Activated CD8-positive, alpha-beta T cell treated with anti-CD3 and anti-CD28 coated beads for 36 hours (primary cell): Measurements from ENCODE around the gene RNPS1. TPM values are rescaled to one million over a fixed set of nuclear protein-coding genes. Genes with fewer than 3 reads are reported as not detected.

Experiments used
- ATAC-seq: fragments of 200-7000 bp; cut with Tn5 transposase; one replicate; pipeline ENCODE4 v1.10.0; 2021; ENCODE audit warnings: mild to moderate bottlenecking, moderate library complexity
- CTCF ChIA-PET: fragments of 350-600 bp; sonication (Branson Sonifier 250); formaldehyde crosslinking; loops from one replicate; lab custom pipeline; 2021; ENCODE audit warnings: antibody characterized with exemption; lab: Charles Lee
- POLR2A ChIA-PET: fragments of 350-600 bp; sonication (Branson Sonifier 250); formaldehyde crosslinking; loops from one replicate; lab custom pipeline; 2021; ENCODE audit warnings: antibody characterized with exemption; lab: Charles Lee
- DNase-seq: peaks from one replicate; pipeline ENCODE4 v3.0.0-alpha.2; 2020
- H3K27ac Mint-ChIP-seq: one replicate; pipeline ENCODE4 v1.8.0; 2021; ENCODE audit warnings: mild to moderate bottlenecking, mixed read lengths
- H3K27me3 Mint-ChIP-seq: one replicate; pipeline ENCODE4 v1.8.0; 2021; ENCODE audit warnings: mixed read lengths
- H3K36me3 Mint-ChIP-seq: one replicate; pipeline ENCODE4 v1.8.0; 2021; ENCODE audit warnings: low read depth, mixed read lengths
- H3K4me1 Mint-ChIP-seq: one replicate; pipeline ENCODE4 v1.8.0; 2021; ENCODE audit warnings: low read depth, mixed read lengths
- H3K4me3 Mint-ChIP-seq: one replicate; pipeline ENCODE4 v1.8.0; 2021; ENCODE audit warnings: mild to moderate bottlenecking, moderate library complexity, mixed read lengths
- H3K9me3 Mint-ChIP-seq: one replicate; pipeline ENCODE4 v1.8.0; 2021; ENCODE audit warnings: mixed read lengths
- CTCF ChIP-seq: fragments of 200-600 bp; IDR thresholded peaks from one replicate; pipeline ENCODE4 v1.8.0; 2022; ENCODE audit warnings: antibody characterized with exemption, mild to moderate bottlenecking
- intact Hi-C: fragments of 100-400 bp; cut with micrococcal nuclease; formaldehyde crosslinking; loops from one replicate; pipeline ENCODE4 v1.10.0; 2022
- microRNA-seq: library from miRNA; unstranded; fragments of <30 nt; microRNA quantifications from one replicate; pipeline ENCODE4 v1.2.0, GENCODE V29; 2022; ENCODE audit warnings: borderline microRNAs expressed, borderline replicate concordance
- total RNA-seq, 2 experiments: library from RNA; stranded (reverse); gene quantifications; one replicate each; pipeline ENCODE4 v1.2.3, GENCODE V29; 2021

RNPS1 gene
- total RNA-seq, 2 experiments from 2014 or later = 334 to 358 TPM

GRCh38 chr16:2205104-2205966, 62.6 kb downstream of the RNPS1 start, which contains the start of gene MLST8:
MLST8 (plus strand) TSS chr16:2205454; CDS start chr16:2206086, 632 bp downstream.
- intact Hi-C loops = no loop called here
- Mint-ChIP-seq H3K36me3 (peaks cover 27% of the 10 kb centered on the region), H3K9me3 (no peaks in the 10 kb centered on the region), H3K27me3 (no peaks in the 10 kb centered on the region), H3K4me1 (peaks cover 17% of the 10 kb centered on the region), H3K4me3 (peak within 1 kb of the TSS; percentile 88), H3K27ac (peak within 1 kb of the TSS; percentile 87)
- peak; percentile 32 for TF ChIP-seq CTCF
- ChIA-PET POLR2A (interaction anchor here (0.9 to 10.2 kb wide), 10 partner anchors 9 to 221 kb away, joined by 3 to 95 read pairs (median 7); partner anchors contain the start of genes CASKIN1, GFER, PGP and TRAF7), CTCF (interaction anchor here (1.3 to 2.0 kb wide), 4 partner anchors 9 to 64 kb away, joined by 3 to 11 read pairs (median 4); partner anchors contain the start of gene PGP)
- peak; percentile 92 for ATAC-seq
- DNase-seq = peak; percentile 85

DNA sequence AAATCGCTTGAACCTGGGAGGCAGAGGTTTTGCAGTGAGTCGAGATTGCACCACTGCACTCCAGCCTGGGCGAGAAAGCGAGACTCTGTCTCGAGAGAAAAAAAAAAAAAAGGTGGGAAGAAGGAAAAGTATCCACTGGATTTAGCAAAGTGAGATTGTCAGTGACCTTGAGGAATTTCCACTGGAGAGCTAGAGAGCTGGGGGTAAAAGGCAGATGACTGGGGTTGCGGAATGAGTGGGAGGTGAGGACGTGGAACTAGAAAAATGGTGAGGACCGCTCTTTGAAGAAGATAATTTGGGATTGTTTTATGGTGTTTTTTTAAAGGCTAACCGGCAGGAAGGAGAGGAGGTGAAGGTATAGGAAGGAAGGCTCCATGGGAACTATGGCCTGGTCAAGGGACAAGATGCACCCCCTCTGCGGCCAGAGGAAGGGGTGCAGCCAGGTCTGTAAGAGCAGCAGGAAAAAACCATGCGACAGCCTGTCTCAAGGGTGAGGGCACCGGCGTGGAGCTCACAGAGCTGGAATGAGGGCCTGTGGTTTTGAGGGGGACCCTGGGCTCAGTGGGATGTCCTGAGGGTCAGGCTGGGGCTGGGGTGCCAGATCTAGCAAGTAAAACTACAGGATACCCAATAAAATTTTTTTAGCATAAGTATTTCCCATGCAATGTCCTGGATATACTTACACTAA, 63.4 kb downstream of the RNPS1 start:
- no peak for TF ChIP-seq CTCF
- Mint-ChIP-seq H3K9me3 (no peaks in the 10 kb centered on the region), H3K27ac (peak overlapping the region; percentile 69), H3K27me3 (no peaks in the 10 kb centered on the region), H3K4me3 (peak overlapping the region; percentile 88), H3K36me3 (peaks cover 27% of the 10 kb centered on the region), H3K4me1 (peaks cover 17% of the 10 kb centered on the region)
- CTCF ChIA-PET = interaction anchor here (2.0 kb wide), 1 partner anchor 10 kb away, joined by 11 read pairs; no protein-coding TSS in a partner anchor
- intact Hi-C loops = no loop called here
- peak; percentile 0 for ATAC-seq
- POLR2A ChIA-PET = interaction anchor here (0.6 to 10.2 kb wide), 9 partner anchors 9 to 824 kb away, joined by 3 to 95 read pairs (median 5); partner anchors contain the start of genes ECI1 and TRAF7
- DNase-seq = no peak

Small RNA genes lying within 50 kb of the gene (microRNA-seq; reads per million reads assigned to microRNA genes)
- gene MIR3677 (not detected), gene MIR4717 (not detected)

Other genes starting within 250 kb of the RNPS1 start
- 10 to 100 TPM; 24.3 to 28.3 TPM for gene NPW, start 248.3 kb downstream of the RNPS1 start, total RNA-seq
- 1 to 10 TPM; 2.8 to 3.0 TPM for gene NHERF2, start 241.2 kb downstream of the RNPS1 start, total RNA-seq
- 10 to 100 TPM; 28.2 to 29.8 TPM for gene NTHL1, start 220.3 kb downstream of the RNPS1 start, total RNA-seq
- 10 to 100 TPM; 54.4 to 57.3 TPM for gene TSC2, start 220.1 kb downstream of the RNPS1 start, total RNA-seq
- gene PKD1, start 132.2 kb downstream of the RNPS1 start, total RNA-seq = 10 to 100 TPM; 74.7 to 85.1 TPM
- gene RAB26, start 119.5 kb downstream of the RNPS1 start, total RNA-seq = under 1 TPM; 0.34 to 0.49 TPM
- gene TRAF7, start 112.3 kb downstream of the RNPS1 start, total RNA-seq = 10 to 100 TPM; 74.8 to 80.2 TPM
- gene CASKIN1, start 71.5 kb downstream of the RNPS1 start, total RNA-seq = 1 to 10 TPM; 4.4 to 7.2 TPM
- gene MLST8, start 62.7 kb downstream of the RNPS1 start, total RNA-seq = 10 to 100 TPM; 70.0 to 70.7 TPM
- gene BRICD5, start 57.3 kb downstream of the RNPS1 start, total RNA-seq = 1 to 10 TPM; 6.6 to 6.9 TPM
- gene PGP, start 53.3 kb downstream of the RNPS1 start, total RNA-seq = 10 to 100 TPM; 19.8 to 20.1 TPM
- 10 to 100 TPM; 19.4 to 21.1 TPM for gene E4F1, start 44.5 kb downstream of the RNPS1 start, total RNA-seq
- gene DNASE1L2, start 31.7 kb downstream of the RNPS1 start, total RNA-seq = under 1 TPM; 0.32 to 0.51 TPM
- gene ECI1, start 16.5 kb downstream of the RNPS1 start, total RNA-seq = 10 to 100 TPM; 37.4 to 40.5 TPM
- 1 to 10 TPM; 2.9 to 3.6 TPM for gene ABCA3, start 72.6 kb upstream of the RNPS1 start, total RNA-seq
- 10 to 100 TPM; 43.5 TPM for gene CCNF, start 161.3 kb upstream of the RNPS1 start, total RNA-seq
- gene TEDC2, start 192.0 kb upstream of the RNPS1 start, total RNA-seq = 10 to 100 TPM; 23.2 to 30.7 TPM
- gene NTN3, start 203.2 kb upstream of the RNPS1 start, total RNA-seq = not detected
- 10 to 100 TPM; 16.6 to 16.7 TPM for gene TBC1D24, start 207.0 kb upstream of the RNPS1 start, total RNA-seq
- 10 to 100 TPM; 85.9 to 88.6 TPM for gene ATP6V0C, start 245.8 kb upstream of the RNPS1 start, total RNA-seq